D341Med (cell line): Measurements from ENCODE around the gene CRNKL1.

Experiments used
- DNase-seq: peaks from one replicate; pipeline ENCODE4 v3.0.0; 2012; ENCODE audit warnings: low spot score

Gene CRNKL1

GRCh38 chr20:20063941-20064702 lies 11.9 kb upstream of the CRNKL1 start:
- DNase-seq, result no peak

GRCh38 chr20:20060234-20060998 lies 8.2 kb upstream of the CRNKL1 start:
- DNase-seq, result peak; percentile 63

GRCh38 chr20:20051767-20052073 lies 546 bp downstream of the CRNKL1 start:
- no peak for DNase-seq

GRCh38 chr20:20039752-20040387 lies 12.4 kb downstream of the CRNKL1 start:
- DNase-seq, result no peak

- no peak for DNase-seq
These were observed 13.7 kb downstream of the CRNKL1 start for GRCh38 chr20:20038586-20038985.

GRCh38 chr20:20037960-20038359 lies 14.3 kb downstream of the CRNKL1 start:
- DNase-seq, result no peak

GRCh38 chr20:20036756-20037155 lies 15.5 kb downstream of the CRNKL1 start:
- no peak for DNase-seq

GRCh38 chr20:20034486-20034885 lies 17.8 kb downstream of the CRNKL1 start:
- DNase-seq, result no peak

GRCh38 chr20:20031790-20032189 lies 20.5 kb downstream of the CRNKL1 start:
- DNase-seq, result no peak

- DNase-seq, result no peak
These were observed 25.0 kb downstream of the CRNKL1 start for GRCh38 chr20:20027284-20027683.

GRCh38 chr20:20024942-20025341 lies 27.3 kb downstream of the CRNKL1 start:
- no peak for DNase-seq

- no peak for DNase-seq
These were observed 28.9 kb downstream of the CRNKL1 start for GRCh38 chr20:20023395-20023794.

- no peak for DNase-seq
These were observed 29.8 kb downstream of the CRNKL1 start for GRCh38 chr20:20022498-20022897.

- DNase-seq, result no peak
These were observed 30.4 kb downstream of the CRNKL1 start for GRCh38 chr20:20021835-20022234.

- no peak for DNase-seq
These were observed 31.4 kb downstream of the CRNKL1 start for GRCh38 chr20:20020908-20021307.

GRCh38 chr20:20019123-20019522 lies 33.1 kb downstream of the CRNKL1 start:
- DNase-seq, result no peak

- no peak for DNase-seq
These were observed 33.9 kb downstream of the CRNKL1 start for GRCh38 chr20:20018366-20018765.

- DNase-seq, result no peak
These were observed 34.5 kb downstream of the CRNKL1 start for GRCh38 chr20:20017844-20018185.

- peak; percentile 97 for DNase-seq
These were observed 35.0 kb downstream of the CRNKL1 start, which contains the start of gene NAA20 for GRCh38 chr20:20017001-20017843. NAA20 (plus strand) TSS chr20:20017362; CDS start chr20:20017397, 35 bp downstream.

- no peak for DNase-seq
These were observed 37.6 kb downstream of the CRNKL1 start for GRCh38 chr20:20014659-20015058.

- DNase-seq, result no peak
These were observed 39.7 kb downstream of the CRNKL1 start for GRCh38 chr20:20012541-20012940.
